Lower leg skin (tissue), 3 donors: ENCODE results near the gene CBFA2T3.

Experiments used
- CTCF ChIP-seq, 3 donors: fragments of 450-650 bp; IDR thresholded peaks; one replicate each; pipeline ENCODE4 v1.5.1; 2016; ENCODE audit warnings: antibody characterized with exemption in 3 of 3, mild to moderate bottlenecking in 3 of 3, moderate library complexity in 2 of 3
- POLR2A ChIP-seq, 2 donors: fragments of 450-650 bp; IDR thresholded peaks; one replicate each; pipeline ENCODE4 v1.6.1; 2016 to 2017; ENCODE audit warnings: antibody characterized with exemption in 2 of 2, mild to moderate bottlenecking in 1 of 2, moderate library complexity in 1 of 2

GRCh38 chr16:88991813-88992350 is 14.9 kb upstream of the CBFA2T3 start:
- TF ChIP-seq CTCF (IDR thresholded peaks at IDR 0.05): no peak
- no peak for TF ChIP-seq POLR2A (IDR thresholded peaks at IDR 0.05)
